GM10847 (cell line): Measurements from ENCODE around the gene DLX3.

ENCODE experiments used
- POLR2A ChIP-seq: IDR thresholded peaks from 2 replicates; pipeline ENCODE4 v1.6.1; 2011; ENCODE audit not compliant: insufficient read length; ENCODE audit errors: extremely low read depth

Gene DLX3

GRCh38 chr17:50003911-50004310, 8.9 kb upstream of the DLX3 start:
- TF ChIP-seq POLR2A, result no peak

DNA sequence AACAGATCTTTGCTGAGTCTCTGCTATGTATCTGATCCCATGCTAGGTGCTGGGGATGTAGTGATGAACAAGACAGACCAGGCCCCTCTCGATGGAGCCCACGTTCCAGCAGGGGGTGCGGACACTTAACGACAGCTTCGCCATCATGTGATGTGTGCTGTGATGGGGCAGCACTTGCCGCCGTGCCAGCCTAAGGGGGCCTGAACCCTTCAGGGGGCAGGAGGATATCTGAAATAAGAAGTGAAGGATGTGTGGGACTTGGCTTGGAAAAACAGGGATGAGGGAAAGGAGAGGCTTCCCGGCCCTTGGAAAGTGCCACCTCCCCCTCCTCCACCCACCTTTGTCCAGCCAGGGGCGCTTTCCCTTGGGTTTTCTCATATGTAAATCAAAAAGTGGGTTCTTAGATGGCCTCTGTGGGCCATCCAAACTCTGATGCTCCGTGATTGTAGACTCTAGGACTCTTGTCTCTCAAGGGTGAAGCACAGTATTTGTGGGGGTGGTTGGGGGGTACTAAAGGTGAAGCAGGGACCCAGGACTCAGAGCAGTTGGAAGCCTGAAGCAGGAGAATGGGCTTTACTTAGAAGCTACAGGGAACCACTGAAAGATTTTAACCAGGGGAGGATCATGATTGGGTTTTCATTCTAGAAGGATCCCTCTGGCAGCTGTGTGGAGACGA, 4.0 kb upstream of the DLX3 start:
- no peak for TF ChIP-seq POLR2A

GRCh38 chr17:49997773-49998703, 3.0 kb upstream of the DLX3 start:
- TF ChIP-seq POLR2A, result no peak

- TF ChIP-seq POLR2A, result no peak
Observed at GRCh38 chr17:49997301-49997650, 2.3 kb upstream of the DLX3 start.

- no peak for TF ChIP-seq POLR2A
Observed at GRCh38 chr17:49996495-49997300, 1.7 kb upstream of the DLX3 start.

DNA sequence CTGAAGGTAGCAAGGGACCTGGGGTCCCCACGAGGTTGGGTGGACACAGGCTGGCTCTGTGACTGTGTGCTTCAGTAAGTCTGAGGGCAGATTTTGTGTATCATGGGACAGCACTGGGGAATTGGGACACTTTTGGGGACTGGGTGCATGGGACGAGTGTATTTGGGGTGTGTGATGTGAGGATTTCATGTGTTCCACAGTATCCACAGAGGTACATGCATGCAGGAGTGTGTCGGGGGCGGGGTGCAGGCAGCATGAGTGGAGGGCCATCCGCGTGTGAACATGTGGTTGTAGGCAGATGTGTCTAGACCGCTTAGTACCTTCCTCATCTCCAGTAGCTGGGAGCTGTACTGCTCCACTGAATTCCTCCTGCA, 1.1 kb upstream of the DLX3 start:
- no peak for TF ChIP-seq POLR2A

GRCh38 chr17:49994085-49995054, 654 bp downstream of the DLX3 start:
- no peak for TF ChIP-seq POLR2A

DNA sequence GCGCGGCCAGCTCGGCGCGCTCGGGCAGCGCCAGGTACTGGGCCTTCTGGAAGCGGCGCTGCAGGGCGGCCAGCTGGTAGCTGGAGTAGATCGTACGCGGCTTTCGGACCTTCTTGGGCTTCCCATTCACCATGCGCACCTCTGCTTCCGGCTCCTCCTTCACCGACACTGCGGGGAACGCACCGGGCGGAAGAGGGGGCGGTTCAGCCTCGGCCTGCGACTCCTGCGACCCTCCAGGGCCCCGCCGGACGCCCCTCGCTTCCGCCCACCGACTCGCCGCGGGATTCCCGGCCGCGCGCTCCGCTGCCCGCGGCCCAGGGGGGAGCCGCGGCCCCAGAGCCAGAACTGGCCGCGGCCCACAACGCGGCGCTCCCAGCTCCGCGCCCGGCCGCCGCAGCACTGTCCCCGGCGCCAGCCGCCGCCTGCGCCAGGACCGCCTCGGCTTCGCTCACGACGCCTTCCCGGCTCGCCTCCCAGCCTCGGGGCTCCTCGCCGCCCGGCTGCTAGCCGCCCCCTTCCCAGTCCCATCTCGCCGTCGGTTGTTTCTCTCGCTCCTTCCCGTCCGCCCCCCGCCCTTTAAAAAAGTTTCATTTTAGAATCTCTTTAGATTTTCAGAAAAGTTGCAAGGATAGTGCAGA, 1.5 kb downstream of the DLX3 start:
- TF ChIP-seq POLR2A, result no peak

- no peak for TF ChIP-seq POLR2A
Observed at GRCh38 chr17:49992933-49993422, 2.0 kb downstream of the DLX3 start.

GRCh38 chr17:49992191-49992932, 2.7 kb downstream of the DLX3 start:
- no peak for TF ChIP-seq POLR2A

GRCh38 chr17:49991409-49991808, 3.6 kb downstream of the DLX3 start:
- TF ChIP-seq POLR2A, result no peak

GRCh38 chr17:49990921-49991320, 4.1 kb downstream of the DLX3 start:
- no peak for TF ChIP-seq POLR2A

DNA sequence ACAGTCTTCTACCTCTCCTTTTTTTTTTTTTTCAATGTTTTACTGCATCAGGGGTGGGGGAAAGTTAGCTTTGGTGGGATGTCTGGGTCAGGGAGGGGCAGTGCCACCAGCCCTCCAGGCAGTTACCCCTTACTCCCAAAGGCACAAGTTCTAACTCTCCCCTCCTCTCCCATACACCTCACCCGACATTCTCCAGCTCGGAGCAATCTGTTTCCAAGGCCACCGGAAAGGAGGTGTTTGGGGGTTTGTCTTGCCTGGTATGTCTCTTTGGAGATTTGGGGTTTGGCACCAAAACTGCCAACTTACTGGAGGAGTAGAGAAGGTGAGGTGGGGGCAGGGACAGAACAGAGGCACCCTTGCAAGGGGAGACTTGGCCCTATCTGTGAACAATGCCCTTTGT, 4.7 kb downstream of the DLX3 start:
- TF ChIP-seq POLR2A, result no peak
